ENCODE measurements around the gene IFIH1.

The IFIH1 gene

GRCh38 chr2:162256591-162256991, 61.9 kb downstream of the IFIH1 start:
- DNase-seq, result no peak

- DNase-seq, result no peak
These were observed 64.1 kb downstream of the IFIH1 start for GRCh38 chr2:162254236-162254871.

GRCh38 chr2:162253435-162253834, 65.0 kb downstream of the IFIH1 start:
- no peak for DNase-seq

GRCh38 chr2:162252153-162252552, 66.3 kb downstream of the IFIH1 start:
- no peak for DNase-seq

- no peak for DNase-seq
These were observed 72.7 kb downstream of the IFIH1 start for GRCh38 chr2:162245781-162246180.

GRCh38 chr2:162245061-162245460, 73.4 kb downstream of the IFIH1 start:
- DNase-seq, result no peak

- no peak for DNase-seq
These were observed 73.9 kb downstream of the IFIH1 start for GRCh38 chr2:162244541-162245031.

GRCh38 chr2:162243715-162244114, 74.8 kb downstream of the IFIH1 start:
- DNase-seq, result no peak

GRCh38 chr2:162243294-162243693, 75.2 kb downstream of the IFIH1 start, which contains the start of gene FAP:
TSS of gene FAP (minus strand) at chr2:162243445. CDS start at chr2:162243327, 118 bp downstream.
- no peak for DNase-seq

GRCh38 chr2:162242586-162243280, 75.8 kb downstream of the IFIH1 start:
- DNase-seq, result no peak

- DNase-seq, result no peak
These were observed 76.9 kb downstream of the IFIH1 start for GRCh38 chr2:162241571-162241970.

GRCh38 chr2:162234620-162235462, 83.6 kb downstream of the IFIH1 start:
- DNase-seq, result no peak

- DNase-seq, result no peak
These were observed 85.3 kb downstream of the IFIH1 start for GRCh38 chr2:162233197-162233596.

- no peak for DNase-seq
These were observed 85.8 kb downstream of the IFIH1 start for GRCh38 chr2:162232671-162233070.

- DNase-seq, result no peak
These were observed 86.5 kb downstream of the IFIH1 start for GRCh38 chr2:162232027-162232426.

- DNase-seq, result no peak
These were observed 87.7 kb downstream of the IFIH1 start for GRCh38 chr2:162230761-162231160.

GRCh38 chr2:162226836-162227235, 91.6 kb downstream of the IFIH1 start:
- DNase-seq, result no peak

GRCh38 chr2:162221064-162221463, 97.4 kb downstream of the IFIH1 start:
- DNase-seq, result no peak

GRCh38 chr2:162220368-162220767, 98.1 kb downstream of the IFIH1 start:
- DNase-seq, result no peak

- DNase-seq, result no peak
These were observed 99.1 kb downstream of the IFIH1 start for GRCh38 chr2:162219426-162219825.

GRCh38 chr2:162217598-162217997, 100.9 kb downstream of the IFIH1 start:
- no peak for DNase-seq

Data from NCI-H1417 treated with DMSO at 0.1 percent for 48 hours (cell line).